Upper lobe of left lung (tissue), 4 donors: ENCODE data around the gene ZFP3.

ENCODE experiments used
- CTCF ChIP-seq, 6 experiments: fragments of 450-650 bp in 4 of 6; fragments of 200-600 bp in 2 of 6; sonication (generic) in 2 of 6; IDR thresholded peaks; one replicate each; pipeline ENCODE4 v1.5.1; 2016 to 2019; ENCODE audit warnings: antibody characterized with exemption in 6 of 6
- EP300 ChIP-seq, 4 donors: sonication (generic); formaldehyde crosslinking; IDR thresholded peaks; one replicate each; pipeline ENCODE4 v1.5.1; 2017; ENCODE audit warnings: antibody characterized with exemption in 4 of 4, control low read depth in 2 of 4
- POLR2A ChIP-seq, 4 donors: fragments of 450-650 bp; IDR thresholded peaks; one replicate each; pipeline ENCODE4 v1.5.1; 2016 to 2017; ENCODE audit warnings: antibody characterized with exemption in 4 of 4, mild to moderate bottlenecking in 2 of 4

- TF ChIP-seq CTCF (IDR thresholded peaks at IDR 0.05): no peak
- TF ChIP-seq POLR2A (IDR thresholded peaks at IDR 0.05): no peak
- no peak for TF ChIP-seq EP300 (IDR thresholded peaks at IDR 0.05)
Observed at GRCh38 chr17:5042157-5043022, 35.9 kb upstream of the ZFP3 start.
